Activated naive CD4-positive, alpha-beta T cell treated with anti-CD3 and anti-CD28 coated beads, Interleukin-2, amount 50 U/mL, for 16 hours (primary cell): ENCODE results near the gene CHL1.

Source experiments
- DNase-seq: peaks from one replicate; pipeline ENCODE4 v3.0.0-alpha.2; 2020

The CHL1 gene

DNA sequence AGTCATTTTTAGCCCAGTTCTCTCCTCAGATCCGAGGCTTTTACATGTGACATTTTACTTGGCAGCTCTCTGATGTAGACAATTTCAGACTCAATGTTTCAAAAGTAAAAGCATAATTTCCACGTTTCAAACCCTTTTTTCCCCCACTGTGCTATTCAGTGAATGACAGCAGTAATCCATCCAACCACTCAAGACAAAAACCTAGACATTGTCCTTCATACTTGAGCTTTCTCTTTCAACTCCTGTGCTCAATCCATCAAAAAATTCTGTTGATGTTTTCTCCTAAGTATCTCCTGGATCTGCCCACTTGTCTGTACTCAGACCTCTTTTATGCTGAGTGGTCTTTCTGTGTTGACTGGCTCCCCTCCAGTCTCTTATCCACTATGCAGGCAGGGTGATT lies 214.7 kb downstream of the CHL1 start:
- DNase-seq: no peak

GRCh38 chr3:414063-414462 lies 217.5 kb downstream of the CHL1 start:
- no peak for DNase-seq

- DNase-seq: no peak
Observed at GRCh38 chr3:418239-418929, 221.8 kb downstream of the CHL1 start.

DNA sequence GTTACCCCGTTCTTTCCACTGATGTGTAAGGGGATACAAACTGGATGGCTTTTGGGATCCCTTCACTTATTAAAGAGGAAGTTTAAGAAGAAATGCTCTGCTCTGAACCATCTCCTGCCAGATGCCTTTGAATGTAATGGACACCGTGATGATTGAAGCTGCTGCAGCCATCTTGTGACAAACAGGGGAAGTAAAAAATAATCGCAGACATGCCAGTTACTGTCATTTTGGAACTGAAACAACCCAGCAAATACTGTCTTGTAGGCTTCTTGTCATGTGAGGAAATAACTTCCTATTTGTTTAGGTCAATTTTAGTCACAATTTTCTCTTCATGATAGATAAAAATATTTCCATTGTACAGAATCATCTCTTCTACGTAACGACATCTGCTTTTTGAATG lies 224.0 kb downstream of the CHL1 start:
- DNase-seq: no peak

DNA sequence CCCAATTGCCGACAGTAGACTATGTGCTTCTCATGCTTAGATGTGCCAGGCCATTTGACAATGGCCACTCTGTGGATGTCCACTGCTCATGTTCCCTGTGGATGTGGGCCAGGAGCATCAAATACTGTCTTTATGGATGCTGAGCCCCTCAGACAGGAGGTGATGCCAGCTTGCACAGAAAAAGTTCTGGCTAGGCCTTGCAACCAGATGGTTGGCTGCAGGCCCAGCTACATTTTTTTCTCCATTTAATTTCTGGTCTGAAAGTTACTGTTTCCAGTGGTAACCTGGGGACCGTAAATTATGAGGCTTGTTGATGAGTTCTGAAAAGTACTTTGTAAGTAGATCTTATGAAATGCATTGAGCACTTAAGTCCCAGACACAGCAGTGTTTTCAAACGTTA lies 228.5 kb downstream of the CHL1 start:
- DNase-seq: no peak

DNA sequence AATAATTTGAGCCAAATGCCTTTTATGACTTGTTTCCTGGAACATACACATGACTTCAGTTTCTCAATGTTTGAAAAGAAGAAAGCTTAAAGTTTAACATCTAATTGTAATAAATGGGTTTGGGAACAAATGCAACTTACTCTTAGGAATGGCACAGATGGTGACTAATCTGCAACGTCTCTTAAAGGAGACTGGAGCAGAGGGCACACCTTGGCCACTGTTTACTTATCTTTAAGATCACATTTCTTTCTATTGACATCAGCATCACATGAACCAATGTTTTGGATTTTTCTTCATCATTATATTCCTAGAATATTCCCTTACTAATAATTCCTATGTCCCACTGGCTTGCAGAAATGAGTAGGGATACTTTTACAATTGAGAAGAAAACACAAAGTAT lies 229.5 kb downstream of the CHL1 start:
- DNase-seq: no peak

DNA sequence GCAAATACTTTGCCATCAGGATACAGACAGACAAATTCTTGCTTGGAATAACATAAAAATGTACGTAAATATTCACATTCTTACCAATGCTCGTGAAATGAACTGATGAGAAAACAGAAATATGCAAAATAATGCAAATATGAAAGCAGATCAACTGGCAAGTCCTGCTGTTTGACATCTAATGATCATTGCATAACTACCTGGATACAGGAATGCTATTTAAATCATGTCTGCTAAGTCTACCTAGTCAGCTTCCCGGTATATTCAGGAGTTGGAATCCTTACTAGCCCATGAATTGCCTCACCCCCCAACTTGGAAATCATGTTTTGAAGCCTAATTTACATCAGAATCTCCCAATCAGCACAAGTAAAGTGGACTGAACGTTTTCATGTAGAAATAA lies 230.6 kb downstream of the CHL1 start:
- DNase-seq: no peak

DNA sequence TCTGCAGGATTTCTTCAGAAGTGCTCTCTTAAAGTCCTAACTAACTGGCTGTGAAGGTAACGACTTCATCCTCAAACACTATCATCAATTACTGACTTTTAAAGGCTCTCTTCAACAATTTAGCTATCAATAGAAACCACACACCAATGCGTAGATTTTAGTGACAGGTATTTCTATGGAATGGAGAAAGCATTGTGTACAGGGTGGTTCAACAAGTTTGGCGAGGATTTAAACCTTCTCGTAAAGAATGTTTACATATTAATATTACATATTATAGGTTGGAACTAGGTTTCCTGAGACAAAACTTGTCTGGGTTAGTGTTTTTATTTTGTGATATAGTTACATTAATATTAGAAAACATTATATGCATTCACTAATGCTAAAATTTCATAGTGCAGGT lies 233.6 kb downstream of the CHL1 start:
- no peak for DNase-seq

DNA sequence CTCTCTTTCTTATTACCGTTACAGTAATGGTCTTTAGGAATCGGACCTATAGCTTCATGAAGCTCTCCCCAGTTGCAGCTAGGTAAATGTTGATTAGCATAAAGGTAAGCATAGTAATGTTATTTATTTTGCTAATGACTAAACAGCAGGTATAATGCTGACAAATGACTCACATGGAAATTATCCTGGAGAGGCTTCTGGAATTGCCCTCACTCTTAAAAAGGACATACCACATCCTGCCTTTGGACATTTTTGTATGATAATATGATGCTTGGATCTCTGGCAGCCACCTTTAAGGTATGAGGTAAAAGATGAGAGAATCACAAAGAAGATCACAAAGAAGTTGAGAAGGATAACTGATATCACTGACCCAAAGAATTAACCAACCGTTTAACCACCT lies 238.6 kb downstream of the CHL1 start:
- no peak for DNase-seq

- no peak for DNase-seq
Observed at GRCh38 chr3:436053-436452, 239.5 kb downstream of the CHL1 start.

GRCh38 chr3:440826-441225 lies 244.3 kb downstream of the CHL1 start:
- no peak for DNase-seq

- no peak for DNase-seq
Observed at GRCh38 chr3:445960-446359, 249.4 kb downstream of the CHL1 start.

- DNase-seq: no peak
Observed at GRCh38 chr3:447671-448070, 251.1 kb downstream of the CHL1 start.

- no peak for DNase-seq
Observed at GRCh38 chr3:449711-450110, 253.1 kb downstream of the CHL1 start.

- no peak for DNase-seq
Observed at GRCh38 chr3:452221-452620, 255.7 kb downstream of the CHL1 start.

- no peak for DNase-seq
Observed at GRCh38 chr3:453106-453505, 256.5 kb downstream of the CHL1 start.

- no peak for DNase-seq
Observed at GRCh38 chr3:454986-455385, 258.4 kb downstream of the CHL1 start.

GRCh38 chr3:458124-458523 lies 261.6 kb downstream of the CHL1 start:
- DNase-seq: no peak

- no peak for DNase-seq
Observed at GRCh38 chr3:458653-459310, 262.2 kb downstream of the CHL1 start.
